Stimulated activated naive CD4-positive, alpha-beta T cell (primary cell): ENCODE results near the gene GNAZ.

Experiments used
- DNase-seq, 6 experiments: peaks; one replicate each; lab custom pipeline; 2025; lab: John Stamatoyannopoulos, UW

GNAZ gene

DNA sequence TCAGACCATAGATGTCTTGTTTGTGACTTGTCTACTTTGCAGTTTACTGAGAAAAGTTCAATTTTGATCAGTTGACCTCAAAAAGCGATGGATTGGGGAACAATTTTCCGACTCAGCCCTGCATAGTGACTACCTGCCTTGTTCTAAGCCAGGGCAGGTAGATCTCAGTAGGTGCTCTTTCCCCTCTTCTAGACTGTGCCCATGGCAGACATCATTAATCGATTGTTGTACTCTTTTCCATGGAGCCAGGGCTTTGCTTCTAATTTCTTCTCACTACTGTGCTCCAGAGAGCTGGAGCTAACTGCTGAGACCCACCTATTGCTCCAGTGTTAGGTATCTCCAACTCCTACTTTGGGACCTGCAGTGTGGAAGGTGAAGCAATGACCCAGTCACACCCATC is 84.8 kb downstream of the GNAZ start:
- DNase-seq, result no peak

DNA sequence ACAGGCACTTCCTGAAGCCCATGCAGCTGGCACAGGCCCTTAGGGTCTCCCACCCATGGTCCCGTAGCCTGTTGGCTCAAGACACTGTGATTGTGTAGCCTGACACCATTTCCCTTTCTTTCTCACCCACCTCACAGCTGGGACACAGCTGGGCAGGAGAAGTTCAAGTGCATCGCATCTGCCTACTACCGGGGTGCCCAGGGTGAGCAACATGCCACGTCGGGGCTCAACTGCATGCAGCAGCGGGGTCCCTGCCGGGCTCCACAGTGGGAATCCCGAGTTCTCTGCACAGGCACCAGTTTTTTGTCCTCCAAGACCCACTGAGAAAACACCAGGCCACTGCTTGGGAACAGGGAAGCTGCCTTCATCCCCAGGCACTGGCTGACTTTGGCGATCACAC is 85.5 kb downstream of the GNAZ start:
- no peak for DNase-seq

DNA sequence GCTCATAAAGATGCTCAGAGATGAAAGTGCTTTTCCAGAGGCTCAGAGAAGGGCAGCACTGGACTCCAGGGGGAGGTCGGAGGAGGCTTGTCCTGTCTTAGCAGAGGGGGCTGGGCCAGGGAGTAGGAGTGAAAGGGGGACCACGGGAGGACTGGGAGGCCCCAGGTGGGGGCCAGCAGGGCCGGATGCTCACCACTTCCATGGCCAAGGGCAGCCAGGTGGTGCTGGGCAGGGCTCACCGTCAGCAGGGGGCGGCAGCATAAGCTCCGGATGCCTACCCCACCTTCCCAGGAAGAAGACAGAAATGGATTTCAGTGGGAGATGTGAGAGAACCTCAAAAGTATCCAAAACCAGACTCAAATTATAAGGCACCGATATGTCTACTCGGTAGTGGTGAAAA is 86.0 kb downstream of the GNAZ start:
- no peak for DNase-seq

DNA sequence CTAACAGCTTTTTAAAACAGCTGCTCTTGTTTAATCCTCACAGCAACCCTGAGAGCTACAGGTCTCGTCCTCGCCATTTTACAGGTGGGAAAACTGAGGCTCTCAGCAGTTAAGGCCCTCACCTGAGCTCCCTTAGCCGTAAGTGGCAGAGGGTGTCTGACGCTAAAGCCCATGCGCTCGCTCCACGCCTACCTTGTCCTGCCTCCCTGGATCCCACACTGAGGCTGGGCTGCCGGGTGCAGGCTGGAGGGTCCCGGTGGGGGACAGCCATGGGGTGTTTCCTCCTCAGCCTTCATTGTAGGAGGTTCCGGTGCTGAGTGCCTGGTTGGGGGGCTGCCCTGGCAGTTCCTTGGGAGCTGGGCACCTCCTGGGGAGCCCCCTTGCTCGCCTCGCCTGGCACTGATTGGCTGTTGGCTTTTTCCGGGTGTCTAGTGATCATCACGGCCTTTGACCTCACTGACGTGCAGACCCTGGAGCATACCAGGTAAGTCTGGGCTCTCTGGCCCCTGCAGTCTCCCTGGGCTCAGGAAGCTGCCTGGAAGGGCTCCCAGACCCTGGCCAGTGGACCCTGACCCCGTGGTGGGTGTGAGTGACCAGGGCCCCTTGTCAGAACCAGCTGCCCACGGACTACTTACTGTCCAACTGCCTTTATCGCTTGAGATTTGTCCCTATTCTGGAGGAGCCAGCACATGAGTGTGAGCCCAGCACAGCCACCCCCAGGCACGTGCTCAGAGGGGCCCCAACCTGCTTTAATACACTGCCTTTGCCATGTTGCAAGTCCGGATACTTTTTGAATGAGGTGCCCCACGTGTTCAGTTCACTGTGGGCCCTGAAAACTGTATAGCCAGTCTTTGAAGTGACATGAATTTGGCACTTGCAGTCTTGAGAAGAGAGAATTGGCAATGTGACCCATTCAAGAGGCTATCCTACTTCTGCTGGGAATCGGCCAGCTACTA is 87.5 kb downstream of the GNAZ start:
- DNase-seq, result no peak

DNA sequence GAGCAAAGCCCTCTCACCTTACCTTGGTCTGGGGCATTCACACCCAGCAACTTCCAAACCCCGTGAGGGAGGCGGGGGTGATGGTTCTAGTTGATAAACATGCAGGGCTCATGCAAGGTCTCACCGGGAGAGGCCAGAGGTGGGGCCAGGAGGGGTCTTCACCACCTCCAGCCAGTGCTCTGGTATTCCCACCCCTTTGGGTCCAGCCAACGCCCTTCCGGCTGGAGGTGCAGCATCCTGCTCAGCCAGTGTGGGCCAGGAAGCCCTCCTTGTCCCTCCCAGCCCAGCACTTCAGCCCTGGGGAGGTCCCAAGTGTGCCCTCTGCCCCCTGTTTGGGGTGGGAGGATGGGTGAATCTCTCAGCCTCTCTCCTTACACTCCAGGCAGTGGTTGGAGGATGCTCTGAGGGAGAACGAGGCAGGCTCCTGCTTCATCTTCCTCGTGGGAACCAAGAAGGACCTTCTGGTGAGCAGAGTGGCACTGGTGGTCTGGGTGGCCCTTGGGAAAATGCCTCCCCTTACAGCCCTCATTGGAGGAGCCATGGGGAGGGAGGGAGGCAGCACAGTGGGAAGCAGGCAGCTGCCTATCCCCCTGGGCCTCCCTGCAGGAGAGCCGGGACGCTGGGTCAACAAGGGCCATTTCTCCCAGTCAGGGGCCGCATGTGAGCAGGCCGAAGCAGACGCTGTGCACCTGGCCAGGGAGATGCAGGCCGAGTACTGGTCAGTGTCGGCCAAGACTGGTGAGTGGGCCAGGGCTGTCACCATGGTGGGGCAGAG is 88.4 kb downstream of the GNAZ start:
- no peak for DNase-seq

DNA sequence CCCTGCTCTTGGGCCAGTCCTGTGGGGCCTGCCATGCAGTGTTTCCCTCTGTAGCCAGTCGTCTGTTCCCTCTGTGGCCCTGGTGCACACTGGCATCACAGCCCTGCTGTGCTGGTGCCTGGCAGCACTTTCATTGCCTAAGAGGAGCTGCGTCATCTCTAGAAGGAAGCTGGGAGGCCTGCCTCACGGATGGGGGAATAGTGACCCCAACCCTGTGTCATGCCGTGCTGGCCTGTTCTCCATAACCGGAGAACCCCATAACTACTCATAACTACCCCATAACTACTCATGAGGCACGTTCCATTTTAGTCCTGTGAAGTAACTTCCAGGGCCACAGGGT is 88.9 kb downstream of the GNAZ start:
- no peak for DNase-seq

DNA sequence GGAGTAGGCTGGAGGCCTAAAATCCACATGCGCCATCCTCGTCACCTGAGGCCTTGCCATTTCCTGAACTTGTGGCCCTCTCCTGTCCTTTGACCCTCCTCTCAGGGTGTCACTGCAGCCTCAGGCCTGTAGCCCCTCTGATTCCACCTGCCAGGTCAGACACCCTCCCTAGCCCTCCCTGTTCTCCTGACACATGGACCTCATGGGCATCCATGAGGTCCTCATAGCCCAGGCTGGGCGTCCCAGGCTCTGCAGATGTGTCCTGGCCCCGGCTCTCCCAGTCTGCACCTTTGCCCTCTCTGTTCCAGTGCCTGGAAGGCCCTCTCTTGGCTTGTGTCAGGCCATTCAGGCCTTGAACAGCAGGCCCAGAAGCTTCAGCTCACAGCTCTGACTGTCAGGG is 90.7 kb downstream of the GNAZ start:
- no peak for DNase-seq

DNA sequence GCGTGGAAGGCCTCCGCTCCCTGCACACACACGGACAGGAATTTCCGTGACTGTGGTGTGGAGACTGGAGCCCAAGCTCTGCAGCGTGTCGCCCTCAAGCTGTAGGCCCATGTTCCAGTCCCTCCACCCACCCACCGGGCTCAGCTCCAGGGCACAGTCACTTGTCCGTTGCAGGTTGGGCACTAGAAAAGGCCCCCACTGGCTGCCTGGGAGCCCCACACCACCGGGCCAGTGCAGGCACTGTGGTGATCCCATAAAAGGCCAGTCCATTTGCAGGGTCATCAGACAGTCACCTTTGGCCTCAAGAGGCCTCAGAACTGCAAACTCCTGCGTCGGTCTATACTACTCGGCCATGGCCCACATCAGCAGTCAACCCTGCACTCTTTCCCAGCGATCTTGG is 91.3 kb downstream of the GNAZ start:
- DNase-seq, result no peak

DNA sequence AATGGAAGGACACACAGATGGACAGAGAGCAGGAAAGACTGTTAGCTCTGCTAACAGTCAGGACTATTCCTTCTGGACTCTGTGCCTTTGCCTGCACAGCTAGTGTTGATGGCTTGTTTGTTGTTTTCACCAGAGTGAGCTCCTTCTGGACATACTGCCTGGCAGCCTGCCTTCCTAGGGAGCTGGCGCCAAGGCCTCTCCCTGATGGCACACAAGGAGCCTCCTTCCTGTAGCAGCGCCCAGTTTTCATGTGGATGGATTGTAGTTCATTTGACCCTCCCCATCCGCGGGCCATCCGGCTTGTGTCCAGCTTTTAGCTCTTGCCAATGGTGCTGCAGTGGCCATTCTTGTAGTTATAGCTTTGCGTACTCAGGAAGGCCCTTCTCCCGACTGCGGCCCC is 93.3 kb downstream of the GNAZ start:
- no peak for DNase-seq

DNA sequence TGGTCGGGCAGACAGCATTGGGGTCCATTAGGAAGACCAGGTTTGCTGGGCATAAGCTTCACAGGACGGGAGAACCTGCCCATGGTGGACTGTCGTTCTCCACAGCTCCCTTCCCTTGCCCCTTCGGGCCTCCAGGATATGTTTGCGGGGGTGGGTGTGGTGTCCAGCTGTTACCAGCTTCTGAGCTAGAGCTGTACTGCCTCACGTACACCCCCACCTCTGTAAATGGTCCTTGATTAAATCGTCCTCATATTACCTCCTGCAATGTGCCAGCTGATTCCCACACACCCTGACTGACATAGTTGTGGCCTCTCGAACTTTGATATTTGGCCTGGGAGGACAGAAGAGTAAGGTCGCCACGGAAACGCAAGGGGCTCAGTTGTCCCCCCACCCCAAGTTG is 93.8 kb downstream of the GNAZ start:
- no peak for DNase-seq

DNA sequence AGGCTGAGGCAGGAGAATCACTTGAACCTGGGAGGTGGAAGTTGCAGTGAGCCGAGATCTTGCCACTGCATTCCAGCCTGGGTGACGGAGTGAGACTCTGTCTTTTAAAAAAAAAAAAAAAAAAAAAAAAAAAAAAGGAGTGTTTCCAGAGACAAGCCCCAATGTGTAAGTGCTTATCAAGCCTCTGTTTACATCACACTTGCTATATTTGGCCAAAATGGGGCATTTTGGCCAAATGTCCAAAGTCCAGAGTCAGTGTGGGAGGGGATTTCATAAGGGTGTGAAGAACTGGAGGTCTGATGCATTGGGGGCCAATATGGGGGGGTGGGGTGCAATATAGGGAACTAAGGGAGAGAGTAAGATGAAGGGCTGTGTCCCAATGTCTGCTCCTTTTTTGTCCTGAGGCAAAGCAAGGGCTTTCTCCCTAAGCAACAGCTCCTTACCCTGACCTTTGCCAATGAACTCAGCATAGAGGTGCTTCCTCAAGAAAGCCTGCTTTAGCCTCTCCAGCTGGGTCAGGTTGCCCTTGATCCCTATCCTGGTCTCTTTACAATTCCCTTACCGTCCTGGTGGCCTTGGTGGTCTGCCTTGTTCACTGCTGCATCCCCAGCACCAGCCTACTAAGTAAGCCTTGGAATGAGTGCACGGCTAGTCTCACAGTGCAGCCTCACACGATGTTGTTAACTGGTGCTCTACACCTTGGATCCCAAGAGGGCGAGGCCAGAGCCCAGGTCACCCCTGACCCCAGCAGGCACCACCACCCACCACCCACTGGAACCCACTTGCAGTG is 95.9 kb downstream of the GNAZ start:
- no peak for DNase-seq

DNA sequence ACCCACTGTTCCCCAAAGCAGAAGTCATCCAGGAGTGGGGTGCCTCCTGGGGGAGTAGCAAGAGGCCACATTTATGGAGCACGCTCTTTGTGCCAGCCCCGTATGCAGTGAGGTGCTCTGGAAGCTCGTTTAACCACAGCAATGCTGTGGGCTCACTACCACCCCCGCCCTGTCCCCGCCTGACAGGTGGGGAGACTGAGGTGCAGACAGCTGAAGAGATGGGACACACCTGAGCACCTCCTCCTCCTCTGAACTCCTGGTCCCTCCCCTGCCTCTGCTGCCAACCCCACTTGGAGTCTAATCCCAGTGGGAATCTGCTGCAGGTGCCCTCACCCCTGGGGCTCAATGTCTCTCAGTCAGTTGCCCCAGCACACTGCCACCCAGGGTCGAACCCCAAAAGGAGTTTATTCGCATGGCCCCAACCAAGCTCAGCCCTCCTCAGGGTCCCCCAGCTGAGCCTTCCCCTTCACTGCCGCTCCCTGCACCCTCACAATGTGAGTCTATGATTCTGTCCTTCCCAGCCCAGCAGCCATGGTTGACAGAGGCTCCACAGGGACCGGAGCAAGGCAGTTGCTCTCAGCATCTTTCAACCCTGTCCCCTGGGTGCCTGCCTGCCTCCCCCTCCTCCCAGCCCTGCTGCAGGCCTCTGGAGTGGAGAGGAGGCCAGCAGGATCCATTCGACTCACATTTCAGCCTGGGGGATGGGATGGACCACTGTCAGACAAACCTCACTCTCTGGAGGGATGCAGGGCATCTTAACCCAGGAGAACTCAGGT is 96.7 kb downstream of the GNAZ start:
- DNase-seq, result no peak

DNA sequence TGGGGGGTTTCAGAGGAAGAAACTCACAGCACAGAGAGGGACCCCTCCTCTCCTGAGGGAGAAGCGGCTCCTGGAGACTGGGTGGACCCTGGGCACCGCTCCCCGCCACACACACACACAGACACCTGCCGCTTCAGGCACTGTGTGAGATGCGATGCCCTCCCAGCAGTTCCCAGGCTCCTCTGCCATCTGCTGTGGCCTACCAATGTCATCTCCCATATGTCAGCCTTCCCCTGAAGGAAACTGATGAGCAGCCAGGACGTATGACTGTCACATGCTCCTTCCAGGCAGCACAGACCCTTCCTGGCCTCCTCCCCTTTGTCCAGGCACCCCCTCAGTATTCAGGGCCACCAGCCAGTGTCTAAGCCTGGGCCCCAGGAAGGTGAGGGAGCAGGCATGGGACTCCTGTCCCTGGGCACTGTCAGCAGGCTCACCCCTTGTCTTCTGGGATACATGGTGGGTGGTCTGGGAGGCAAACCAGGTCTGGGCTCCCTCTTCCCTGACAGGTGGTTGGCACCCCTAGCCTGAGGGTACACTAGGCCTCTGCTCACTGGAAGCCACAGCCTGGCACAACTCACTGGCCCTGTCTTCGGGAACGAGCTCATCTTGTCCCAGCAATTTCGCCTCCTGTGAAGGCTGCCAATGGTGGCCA is 98.2 kb downstream of the GNAZ start:
- DNase-seq, result no peak

DNA sequence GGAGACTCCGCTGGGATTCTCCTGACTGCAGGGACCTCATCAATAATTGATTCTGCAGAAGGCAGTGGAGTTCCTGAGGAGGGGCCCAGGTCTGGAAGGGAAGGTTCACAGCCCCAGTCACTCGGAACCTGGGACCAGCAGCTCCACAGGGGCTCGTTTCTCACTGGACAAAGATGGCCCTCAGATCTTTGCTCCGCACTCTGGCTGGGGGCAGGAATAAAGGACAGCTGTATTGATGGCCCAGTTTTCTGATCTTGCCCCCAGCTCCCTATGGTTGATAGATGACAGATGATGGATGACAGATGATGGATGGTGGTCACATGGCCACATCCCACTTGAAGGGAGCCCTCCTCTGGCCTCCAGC is 98.7 kb downstream of the GNAZ start:
- no peak for DNase-seq
